GM12864 (cell line): ENCODE measurements around the gene ZNF70.

ENCODE experiments used
- DNase-seq: peaks from one replicate; pipeline ENCODE4 v3.0.0-alpha.2; 2011; ENCODE audit warnings: low read depth
- H3K4me3 ChIP-seq: 2 replicates; pipeline ENCODE4 v1.5.1; 2011; ENCODE audit warnings: mild to moderate bottlenecking, low read depth, low read length, control low read depth
- TF ChIP-seq, protein P1 (sequence below): IDR thresholded peaks from 2 replicates; pipeline ENCODE4 v1.5.1; 2011; ENCODE audit warnings: low read depth, mild to moderate bottlenecking, moderate library complexity, low read length, control low read depth, inconsistent platforms; ENCODE audit errors: missing control alignments

The ZNF70 gene

DNA sequence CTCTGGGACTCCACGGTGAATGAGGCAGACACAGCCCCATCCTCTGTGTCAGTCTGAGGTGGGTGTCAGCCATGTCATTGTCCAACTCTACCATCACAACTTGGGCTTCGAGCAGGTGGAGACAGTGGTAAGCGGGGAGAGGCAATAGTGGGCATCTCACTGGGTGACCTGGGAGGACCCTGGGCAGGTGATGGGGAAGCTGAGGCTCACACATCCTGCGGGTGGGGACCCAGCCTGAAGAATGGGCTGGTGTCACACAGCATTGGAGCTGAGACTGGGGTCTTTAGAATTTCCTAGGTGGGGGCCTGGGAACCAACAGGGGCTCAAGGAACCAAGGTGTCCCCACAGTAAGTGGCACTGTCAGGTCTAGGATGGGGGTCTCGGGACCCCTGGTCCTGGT, 28.8 kb upstream of the ZNF70 start:
- DNase-seq = no peak
- TF ChIP-seq, protein P1, sequence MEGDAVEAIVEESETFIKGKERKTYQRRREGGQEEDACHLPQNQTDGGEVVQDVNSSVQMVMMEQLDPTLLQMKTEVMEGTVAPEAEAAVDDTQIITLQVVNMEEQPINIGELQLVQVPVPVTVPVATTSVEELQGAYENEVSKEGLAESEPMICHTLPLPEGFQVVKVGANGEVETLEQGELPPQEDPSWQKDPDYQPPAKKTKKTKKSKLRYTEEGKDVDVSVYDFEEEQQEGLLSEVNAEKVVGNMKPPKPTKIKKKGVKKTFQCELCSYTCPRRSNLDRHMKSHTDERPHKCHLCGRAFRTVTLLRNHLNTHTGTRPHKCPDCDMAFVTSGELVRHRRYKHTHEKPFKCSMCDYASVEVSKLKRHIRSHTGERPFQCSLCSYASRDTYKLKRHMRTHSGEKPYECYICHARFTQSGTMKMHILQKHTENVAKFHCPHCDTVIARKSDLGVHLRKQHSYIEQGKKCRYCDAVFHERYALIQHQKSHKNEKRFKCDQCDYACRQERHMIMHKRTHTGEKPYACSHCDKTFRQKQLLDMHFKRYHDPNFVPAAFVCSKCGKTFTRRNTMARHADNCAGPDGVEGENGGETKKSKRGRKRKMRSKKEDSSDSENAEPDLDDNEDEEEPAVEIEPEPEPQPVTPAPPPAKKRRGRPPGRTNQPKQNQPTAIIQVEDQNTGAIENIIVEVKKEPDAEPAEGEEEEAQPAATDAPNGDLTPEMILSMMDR = no peak
- H3K4me3 ChIP-seq = no peak overlapping the region

GRCh38 chr22:23779083-23779482, 28.2 kb upstream of the ZNF70 start:
- no peak overlapping the region for H3K4me3 ChIP-seq
- DNase-seq = no peak
- TF ChIP-seq, protein P1 = no peak

DNA sequence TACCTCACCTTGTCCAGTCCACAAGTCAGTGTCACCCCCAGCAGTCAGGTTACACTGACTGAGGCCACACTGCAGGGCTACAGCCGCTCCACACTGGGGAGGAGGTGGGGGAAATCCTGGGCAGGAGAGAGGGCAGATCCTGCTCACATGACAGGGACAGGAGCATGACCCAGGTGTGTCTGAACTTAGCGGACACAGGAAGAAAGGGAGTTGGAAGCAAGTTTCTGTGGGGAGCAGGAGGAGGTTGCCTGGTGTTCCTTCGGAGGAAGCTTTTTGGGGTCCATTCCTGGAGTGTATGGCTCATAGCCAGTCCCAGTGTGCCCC, 27.6 kb upstream of the ZNF70 start:
- DNase-seq = no peak
- H3K4me3 ChIP-seq = no peak overlapping the region
- TF ChIP-seq, protein P1 = no peak

DNA sequence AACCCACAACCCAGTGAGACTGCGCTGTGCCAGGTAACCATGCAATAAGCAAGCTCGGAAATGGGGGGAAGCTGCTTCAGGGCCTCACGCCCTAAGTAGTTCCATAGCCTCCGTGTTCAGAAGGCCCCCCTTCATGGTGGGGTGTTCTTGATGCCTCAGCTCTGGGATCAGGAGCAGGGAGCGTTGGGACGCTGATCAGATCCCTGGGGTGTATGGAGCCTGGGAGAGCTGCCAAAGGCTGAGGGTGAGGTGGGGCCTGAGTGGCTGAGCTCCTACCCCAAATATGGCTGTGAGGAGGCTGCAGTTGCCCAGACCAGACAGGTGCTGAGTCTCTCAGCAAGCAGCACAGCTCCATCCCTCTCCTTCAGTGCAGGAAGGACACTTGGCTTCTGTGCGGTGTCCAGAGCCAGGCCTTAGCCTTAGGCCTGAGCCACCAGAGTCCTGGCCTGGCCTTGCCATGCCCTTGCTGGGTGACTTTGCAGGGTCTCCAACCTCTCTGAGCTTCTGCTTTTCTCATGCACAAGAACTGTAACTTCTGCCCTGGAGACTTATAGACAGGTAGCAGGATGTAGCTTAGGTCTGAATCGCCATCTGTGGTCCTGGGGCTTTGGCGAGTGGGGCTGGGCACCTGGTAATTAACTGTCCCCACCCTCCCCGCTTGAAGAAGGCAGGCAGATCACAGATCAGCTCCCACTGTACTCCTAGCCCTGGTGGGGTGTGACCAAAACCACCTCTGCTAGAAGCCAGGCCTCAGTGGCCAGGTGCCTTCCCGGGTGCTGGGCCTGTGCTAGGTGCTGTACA, 27.1 kb upstream of the ZNF70 start:
- TF ChIP-seq, protein P1 = no peak

DNA sequence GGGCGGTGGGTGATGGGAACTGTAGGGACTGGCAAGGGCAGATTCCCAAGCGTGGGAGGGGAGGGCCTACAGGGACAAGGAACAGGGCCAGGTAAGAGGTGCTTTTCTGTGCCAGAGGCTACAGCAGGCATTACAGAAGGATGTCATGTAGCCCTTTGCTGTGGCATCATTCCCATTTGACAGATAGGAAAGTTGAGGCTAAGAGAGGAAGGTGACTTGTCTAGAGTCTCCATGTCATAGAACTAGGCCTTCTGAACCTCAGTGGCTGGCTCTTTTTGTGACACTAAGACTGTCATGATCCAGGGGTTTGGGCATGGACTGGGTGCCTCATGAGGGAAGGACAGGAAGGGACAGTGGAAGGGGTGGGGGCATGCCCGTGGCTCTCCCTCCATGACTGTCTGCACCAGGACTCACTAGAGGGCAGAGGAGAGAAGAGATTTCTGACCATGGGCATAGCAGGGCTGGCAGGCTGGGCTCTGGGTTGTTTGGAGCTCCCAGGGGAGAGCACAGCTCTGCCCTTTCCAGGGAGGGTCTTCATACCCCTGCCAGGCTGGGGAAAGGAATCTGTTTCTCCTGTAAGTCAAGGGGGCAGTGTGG, 25.0 kb upstream of the ZNF70 start:
- no peak overlapping the region for H3K4me3 ChIP-seq
- TF ChIP-seq, protein P1 = no peak
- DNase-seq = no peak

More for the DNA sequence above, 27.1 kb upstream of the ZNF70 start:
- no peak overlapping the region for H3K4me3 ChIP-seq
- DNase-seq = no peak

- DNase-seq = no peak
- TF ChIP-seq, protein P1 = no peak
- no peak overlapping the region for H3K4me3 ChIP-seq
These were observed 24.1 kb upstream of the ZNF70 start for GRCh38 chr22:23774922-23775436.
